GM12865 (cell line): Measurements from ENCODE around the gene EXOC4.

Source experiments
- DNase-seq: peaks from one replicate; pipeline ENCODE4 v3.0.0; 2010; ENCODE audit warnings: low read depth
- H3K4me3 ChIP-seq: 2 replicates; pipeline ENCODE4 v1.5.1; 2011; ENCODE audit warnings: mild to moderate bottlenecking, low read depth, low read length, control low read depth
- CTCF ChIP-seq: IDR thresholded peaks from 2 replicates; pipeline ENCODE4 v1.5.1; 2011; ENCODE audit warnings: low read length, control low read depth, low read depth, inconsistent platforms; ENCODE audit not compliant: insufficient read depth; ENCODE audit errors: missing control alignments

EXOC4 gene

GRCh38 chr7:133976140-133976539 lies 723.3 kb downstream of the EXOC4 start:
- TF ChIP-seq CTCF, result no peak
- DNase-seq, result no peak

GRCh38 chr7:133977409-133978274 lies 724.8 kb downstream of the EXOC4 start:
- DNase-seq, result no peak
- no peak overlapping the region for H3K4me3 ChIP-seq
- TF ChIP-seq CTCF, result no peak

More at GRCh38 chr7:133976140-133976539, 723.3 kb downstream of the EXOC4 start:
- H3K4me3 ChIP-seq, result no peak overlapping the region

GRCh38 chr7:133978502-133979295 lies 725.8 kb downstream of the EXOC4 start:
- DNase-seq, result no peak
- TF ChIP-seq CTCF, result no peak
- no peak overlapping the region for H3K4me3 ChIP-seq

- DNase-seq, result no peak
- no peak overlapping the region for H3K4me3 ChIP-seq
- no peak for TF ChIP-seq CTCF
Observed at GRCh38 chr7:133980804-133981203, 727.9 kb downstream of the EXOC4 start.

GRCh38 chr7:133983685-133984419 lies 731.0 kb downstream of the EXOC4 start:
- no peak for TF ChIP-seq CTCF
- no peak for DNase-seq
- no peak overlapping the region for H3K4me3 ChIP-seq

GRCh38 chr7:133985300-133985699 lies 732.4 kb downstream of the EXOC4 start:
- DNase-seq, result no peak
- TF ChIP-seq CTCF, result no peak
- no peak overlapping the region for H3K4me3 ChIP-seq
